HG03460 (cell line): ENCODE results near the gene NEUROD1.
A peak's percentile ranks its signal among the peaks of the same experiment; 100 is the strongest.
"Not testable (repeated sequence)": the region's sequence is repeated elsewhere in the genome, so short reads cannot be mapped to it uniquely, and the experiment has no call there.

Experiments used
- ATAC-seq: cut with Tn5 transposase; IDR thresholded peaks from one replicate; pipeline ENCODE4 v1.9.1; 2021; ENCODE audit not compliant: unreplicated experiment

The NEUROD1 gene

GRCh38 chr2:181680055-181680936, at the start of gene NEUROD1:
TSS of gene NEUROD1 (minus strand) at chr2:181680517. CDS start at chr2:181678860, 1,657 bp downstream.
- no peak for ATAC-seq

GRCh38 chr2:181725476-181725875, 45.2 kb upstream of the NEUROD1 start:
- no peak for ATAC-seq

- ATAC-seq: no peak
Measured at GRCh38 chr2:181724662-181725061, 44.3 kb upstream of the NEUROD1 start.

GRCh38 chr2:181723731-181724130, 43.4 kb upstream of the NEUROD1 start:
- ATAC-seq: no peak

GRCh38 chr2:181715033-181715630, 34.8 kb upstream of the NEUROD1 start:
- peak; percentile 75 for ATAC-seq

GRCh38 chr2:181711051-181711450, 30.7 kb upstream of the NEUROD1 start:
- ATAC-seq: not testable (repeated sequence)

- not testable (repeated sequence) for ATAC-seq
Measured at GRCh38 chr2:181702519-181702918, 22.2 kb upstream of the NEUROD1 start.

- ATAC-seq: no peak
Measured at GRCh38 chr2:181698223-181698622, 17.9 kb upstream of the NEUROD1 start.

- ATAC-seq: no peak
Measured at GRCh38 chr2:181697571-181697970, 17.3 kb upstream of the NEUROD1 start.

- ATAC-seq: no peak
Measured at GRCh38 chr2:181697126-181697525, 16.8 kb upstream of the NEUROD1 start.

GRCh38 chr2:181694271-181694670, 14.0 kb upstream of the NEUROD1 start:
- no peak for ATAC-seq

- no peak for ATAC-seq
Measured at GRCh38 chr2:181690860-181691259, 10.5 kb upstream of the NEUROD1 start.

GRCh38 chr2:181686576-181687185, 6.4 kb upstream of the NEUROD1 start:
- ATAC-seq: no peak

- no peak for ATAC-seq
Measured at GRCh38 chr2:181685150-181685688, 4.9 kb upstream of the NEUROD1 start.

- ATAC-seq: no peak
Measured at GRCh38 chr2:181684454-181685149, 4.3 kb upstream of the NEUROD1 start.

- no peak for ATAC-seq
Measured at GRCh38 chr2:181683518-181684453, 3.5 kb upstream of the NEUROD1 start.

- no peak for ATAC-seq
Measured at GRCh38 chr2:181682795-181683517, 2.6 kb upstream of the NEUROD1 start.

- no peak for ATAC-seq
Measured at GRCh38 chr2:181682026-181682789, 1.9 kb upstream of the NEUROD1 start.
